Hepatic stellate cell (primary cell): ENCODE measurements around the gene CD44.

Source experiments
- DNase-seq: peaks from one replicate; pipeline ENCODE4 v3.0.0; 2011; ENCODE audit warnings: low spot score

Gene CD44

GRCh38 chr11:35237860-35238715, 99.1 kb downstream of the CD44 start:
- no peak for DNase-seq

GRCh38 chr11:35238882-35239281, 99.9 kb downstream of the CD44 start:
- no peak for DNase-seq

- DNase-seq = no peak
These were observed 100.6 kb downstream of the CD44 start for GRCh38 chr11:35239471-35240075.

- DNase-seq = no peak
These were observed 102.1 kb downstream of the CD44 start for GRCh38 chr11:35241083-35241482.

GRCh38 chr11:35241531-35241930, 102.6 kb downstream of the CD44 start:
- DNase-seq = no peak

- DNase-seq = peak; percentile 8
These were observed 103.7 kb downstream of the CD44 start for GRCh38 chr11:35242412-35243242.

GRCh38 chr11:35243774-35244173, 104.8 kb downstream of the CD44 start:
- DNase-seq = no peak

- no peak for DNase-seq
These were observed 106.1 kb downstream of the CD44 start for GRCh38 chr11:35245056-35245455.

- no peak for DNase-seq
These were observed 106.8 kb downstream of the CD44 start for GRCh38 chr11:35245786-35246185.

- peak; percentile 33 for DNase-seq
These were observed 107.8 kb downstream of the CD44 start for GRCh38 chr11:35246745-35247144.

- no peak for DNase-seq
These were observed 108.5 kb downstream of the CD44 start for GRCh38 chr11:35247428-35247827.

GRCh38 chr11:35247863-35248262, 108.9 kb downstream of the CD44 start:
- DNase-seq = no peak

GRCh38 chr11:35248558-35249323, 109.8 kb downstream of the CD44 start:
- no peak for DNase-seq

- DNase-seq = no peak
These were observed 111.2 kb downstream of the CD44 start for GRCh38 chr11:35250192-35250591.

GRCh38 chr11:35250621-35251020, 111.7 kb downstream of the CD44 start:
- DNase-seq = no peak

GRCh38 chr11:35253237-35253636, 114.3 kb downstream of the CD44 start:
- DNase-seq = no peak

GRCh38 chr11:35255514-35255913, 116.5 kb downstream of the CD44 start:
- DNase-seq = no peak

- no peak for DNase-seq
These were observed 117.3 kb downstream of the CD44 start for GRCh38 chr11:35256296-35256695.

- no peak for DNase-seq
These were observed 118.3 kb downstream of the CD44 start for GRCh38 chr11:35257281-35257680.

GRCh38 chr11:35259529-35259928, 120.6 kb downstream of the CD44 start:
- DNase-seq = no peak

- peak; percentile 69 for DNase-seq
These were observed 121.5 kb downstream of the CD44 start for GRCh38 chr11:35260342-35260985.
